ENCODE measurements around the gene CLEC11A. TPM values are rescaled to one million over a fixed set of nuclear protein-coding genes. Genes with fewer than 3 reads are reported as not detected.

CLEC11A gene
- total RNA-seq, 1 experiment from 2014 or later: 7.6 TPM

GRCh38 chr19:50712833-50713232 lies 10.3 kb upstream of the CLEC11A start:
- H3K27ac Mint-ChIP-seq: no peak overlapping the region
- H3K4me3 Mint-ChIP-seq: no peak overlapping the region
- ATAC-seq (no peak), DNase-seq (ENCODE audit: low spot score) (no peak)
- ChIA-PET POLR2A (no interaction called here), CTCF (interaction anchor here (0.8 to 3.4 kb wide), 4 partner anchors 9 to 156 kb away, joined by 3 to 18 read pairs (median 6); no protein-coding TSS in a partner anchor)
- peaks cover 15% of the 10 kb centered on the region for H3K4me1 Mint-ChIP-seq
- no peaks in the 10 kb centered on the region for H3K36me3 Mint-ChIP-seq
- H3K9me3 Mint-ChIP-seq: no peaks in the 10 kb centered on the region
- peaks cover 30% of the 10 kb centered on the region for H3K27me3 Mint-ChIP-seq (ENCODE audit: low read depth)
- TF ChIP-seq IRF1 (CRISPR knock-in tag; IDR thresholded peaks at IDR 0.05) (no peak), E2F1 (CRISPR knock-in tag; IDR thresholded peaks at IDR 0.05) (no peak), ZNF317 (CRISPR knock-in tag; IDR thresholded peaks at IDR 0.05; ENCODE audit: borderline replicate concordance, low read depth) (no peak), ZNF219 (CRISPR knock-in tag; IDR thresholded peaks at IDR 0.05; ENCODE audit: borderline replicate concordance) (no peak), OVOL2 (CRISPR knock-in tag; IDR thresholded peaks at IDR 0.05; ENCODE audit: borderline replicate concordance) (no peak), PRDM15 (CRISPR knock-in tag; IDR thresholded peaks at IDR 0.05) (no peak), E2F4 (CRISPR knock-in tag; IDR thresholded peaks at IDR 0.05; ENCODE audit: borderline replicate concordance, low read depth) (no peak), CDX4 (CRISPR knock-in tag; IDR thresholded peaks at IDR 0.05; ENCODE audit: borderline replicate concordance) (no peak), GRHL2 (CRISPR knock-in tag; IDR thresholded peaks at IDR 0.05; ENCODE audit: insufficient replicate concordance, severe bottlenecking) (no peak), ZSCAN18 (CRISPR knock-in tag; IDR thresholded peaks at IDR 0.05) (no peak), TEAD4 (CRISPR knock-in tag; IDR thresholded peaks at IDR 0.05) (no peak), USF2 (CRISPR knock-in tag; IDR thresholded peaks at IDR 0.05) (no peak), ESRRA (CRISPR knock-in tag; IDR thresholded peaks at IDR 0.05; ENCODE audit: borderline replicate concordance) (no peak), MYBL2 (CRISPR knock-in tag; IDR thresholded peaks at IDR 0.05) (no peak), ZNF532 (CRISPR knock-in tag; IDR thresholded peaks at IDR 0.05; ENCODE audit: borderline replicate concordance) (no peak), FOXJ3 (CRISPR knock-in tag; IDR thresholded peaks at IDR 0.05; ENCODE audit: borderline replicate concordance) (no peak), TEAD1 (CRISPR knock-in tag; IDR thresholded peaks at IDR 0.05) (no peak), AR (CRISPR knock-in tag; IDR thresholded peaks at IDR 0.05) (no peak), CREM (CRISPR knock-in tag; IDR thresholded peaks at IDR 0.05) (no peak)
